Neural cell (in vitro differentiated cells): Measurements from ENCODE around the gene ACAP3. TPM values are rescaled to one million over a fixed set of nuclear protein-coding genes. Genes with fewer than 3 reads are reported as not detected.

Experiments used
- H2AFZ ChIP-seq: fragments of 200-600, 300-800 bp; sonication (generic), shearing (Covaris generic); 2 replicates; pipeline ENCODE4 v1.6.0; 2014; ENCODE audit warnings: low read depth, mild to moderate bottlenecking, antibody characterized with exemption, low read length, moderate library complexity
- H3F3A ChIP-seq: fragments of 200-600 bp; shearing (Covaris generic); 2 replicates; pipeline ENCODE4 v1.6.1; 2016; ENCODE audit warnings: mild to moderate bottlenecking, moderate library complexity, mixed read lengths, antibody characterized with exemption, low read length; ENCODE audit not compliant: insufficient read depth, poor library complexity, severe bottlenecking
- H3K27ac ChIP-seq: fragments of 200-600, 300-800 bp; sonication (generic), shearing (Covaris generic); 2 replicates; pipeline ENCODE4 v1.5.1; 2014; ENCODE audit warnings: mild to moderate bottlenecking, low read length, moderate library complexity
- H3K27me3 ChIP-seq: fragments of 300-800, 200-600 bp; sonication (generic), shearing (Covaris generic); 2 replicates; pipeline ENCODE4 v1.6.0; 2014; ENCODE audit warnings: mild to moderate bottlenecking, low read depth, low read length, moderate library complexity; ENCODE audit not compliant: insufficient read depth
- H3K36me3 ChIP-seq: fragments of 300-800, 200-600 bp; sonication (generic), shearing (Covaris generic); 2 replicates; pipeline ENCODE4 v1.5.1; 2014; ENCODE audit warnings: mild to moderate bottlenecking, antibody characterized with exemption, low read length, moderate library complexity; ENCODE audit not compliant: insufficient read depth
- H3K4me2 ChIP-seq: fragments of 300-800, 200-600 bp; sonication (generic), shearing (Covaris generic); 2 replicates; pipeline ENCODE4 v1.6.0; 2014; ENCODE audit warnings: mild to moderate bottlenecking, low read length
- H3K4me3 ChIP-seq: fragments of 300-800, 200-600 bp; sonication (generic), shearing (Covaris generic); 2 replicates; pipeline ENCODE4 v1.5.1; 2014; ENCODE audit warnings: mild to moderate bottlenecking, low read length, moderate library complexity
- H3K79me2 ChIP-seq: fragments of 200-600 bp; shearing (Covaris generic); replicated peaks from 2 replicates; pipeline ENCODE4 v1.6.0; 2014; ENCODE audit warnings: mild to moderate bottlenecking, low read length, moderate library complexity; ENCODE audit not compliant: insufficient read depth
- H3K9ac ChIP-seq: fragments of 300-800, 200-600 bp; sonication (generic), shearing (Covaris generic); 2 replicates; pipeline ENCODE4 v1.6.1; 2016; ENCODE audit warnings: mild to moderate bottlenecking, low read length, mixed read lengths
- H3K9me2 ChIP-seq: fragments of 200-600 bp; shearing (Covaris generic); 2 replicates; pipeline ENCODE4 v1.6.1; 2016; ENCODE audit warnings: mild to moderate bottlenecking, low read length, mixed read lengths; ENCODE audit not compliant: insufficient read depth
- H3K9me3 ChIP-seq: fragments of 200-600, 300-800 bp; sonication (generic), shearing (Covaris generic); 2 replicates; pipeline ENCODE4 v1.6.1; 2016; ENCODE audit warnings: mild to moderate bottlenecking, mixed run types, low read length, moderate library complexity, mixed read lengths
- H4K20me1 ChIP-seq: fragments of 200-600 bp; shearing (Covaris generic); 2 replicates; pipeline ENCODE4 v1.6.1; 2016; ENCODE audit warnings: mild to moderate bottlenecking, mixed run types; ENCODE audit not compliant: insufficient read depth
- EP300 ChIP-seq: fragments of 450-650 bp; conservative IDR thresholded peaks from 2 replicates; pipeline ENCODE4 v1.6.1; 2014; ENCODE audit warnings: antibody characterized with exemption, mild to moderate bottlenecking, moderate library complexity; ENCODE audit not compliant: poor library complexity, severe bottlenecking
- EZH2 ChIP-seq: fragments of 200-600, 300-800 bp; shearing (Covaris generic), sonication (generic); IDR thresholded peaks from 2 replicates; pipeline ENCODE4 v1.6.1; 2014; ENCODE audit warnings: antibody characterized with exemption, low read length, borderline replicate concordance, mild to moderate bottlenecking; ENCODE audit not compliant: insufficient read depth, poor library complexity, severe bottlenecking
- MXI1 ChIP-seq: fragments of 450-650 bp; conservative IDR thresholded peaks from 2 replicates; pipeline ENCODE4 v1.6.1; 2014; ENCODE audit warnings: antibody characterized with exemption, mild to moderate bottlenecking; ENCODE audit not compliant: poor library complexity, severe bottlenecking
- POLR2AphosphoS5 ChIP-seq: IDR thresholded peaks from 2 replicates; pipeline ENCODE4 v1.6.1; 2012
- RAD21 ChIP-seq: fragments of 450-650 bp; conservative IDR thresholded peaks from 2 replicates; pipeline ENCODE4 v1.6.1; 2014; ENCODE audit warnings: antibody characterized with exemption, mild to moderate bottlenecking, moderate library complexity
- SMC3 ChIP-seq: fragments of 450-650 bp; conservative IDR thresholded peaks from 2 replicates; pipeline ENCODE4 v1.6.1; 2014; ENCODE audit warnings: antibody characterized with exemption, mild to moderate bottlenecking, moderate library complexity; ENCODE audit not compliant: poor library complexity
- TAF1 ChIP-seq: IDR thresholded peaks from 2 replicates; pipeline ENCODE4 v1.6.1; 2012; ENCODE audit warnings: low read depth
- polyA plus RNA-seq: library from polyadenylated mRNA; depleted of rRNA; stranded (reverse); fragments of >200 nt; gene quantifications from 2 replicates; pipeline ENCODE4 v1.2.3, GENCODE V29; 2014
- TF ChIP-seq, protein P1 (sequence below): IDR thresholded peaks from 2 replicates; pipeline ENCODE4 v1.6.1; 2012; ENCODE audit warnings: borderline replicate concordance
- TF ChIP-seq, protein P2 (sequence below): fragments of 450-650 bp; IDR thresholded peaks from 2 replicates; pipeline ENCODE4 v1.5.1; 2014; ENCODE audit warnings: antibody characterized with exemption, mild to moderate bottlenecking, moderate library complexity; ENCODE audit not compliant: poor library complexity, severe bottlenecking

Gene ACAP3
- polyA plus RNA-seq, 1 donor from 2014 or later, result 186 TPM

DNA sequence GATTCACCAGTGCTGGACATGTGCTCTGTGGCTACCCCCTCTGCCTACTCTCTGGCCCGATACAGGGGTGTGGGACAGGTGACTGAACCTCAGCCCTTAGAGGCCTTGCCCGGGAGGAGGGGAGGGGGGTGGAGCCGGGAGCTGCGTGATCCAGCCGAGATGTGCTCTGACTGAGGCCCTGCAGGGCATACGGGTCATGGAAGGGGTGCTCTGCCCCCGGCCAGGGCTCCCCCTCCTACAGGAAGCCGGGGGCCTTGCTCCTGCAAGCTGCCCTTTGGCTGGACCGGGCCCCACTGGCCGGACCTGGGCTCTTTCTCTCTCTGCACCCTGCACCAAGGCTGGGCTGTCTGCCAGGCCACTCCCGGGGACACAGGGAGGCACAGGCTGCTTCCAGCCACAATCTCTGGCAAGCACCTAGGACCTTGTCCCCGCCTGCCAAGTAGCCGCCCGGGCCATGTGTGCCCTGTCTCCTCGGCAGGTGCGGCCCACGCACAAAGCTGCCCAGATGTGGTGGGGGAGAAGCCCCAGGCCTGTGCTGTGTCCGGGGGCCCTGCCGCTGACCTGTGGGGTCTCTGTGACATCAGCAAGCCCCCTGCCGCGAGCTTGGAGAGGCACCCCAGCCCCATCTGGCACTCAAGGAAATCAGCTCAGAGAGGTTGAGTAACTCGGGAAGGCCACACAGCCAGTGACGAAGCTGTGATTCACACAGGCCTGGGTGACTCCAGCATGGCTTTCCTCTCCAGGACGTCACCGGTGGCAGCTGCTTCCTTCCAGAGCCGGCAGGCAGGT, 26.0 kb downstream of the ACAP3 start:
- Histone ChIP-seq H3K4me2 (no peak overlapping the region), H3K27me3 (no peaks in the 10 kb centered on the region), H3K4me3 (no peak overlapping the region), H3K9me3 (no peaks in the 10 kb centered on the region), H2AFZ (no peak overlapping the region), H3F3A (no peaks in the 10 kb centered on the region), H4K20me1 (no peaks in the 10 kb centered on the region), H3K9ac (no peak overlapping the region), H3K79me2 (no peaks in the 10 kb centered on the region), H3K9me2 (no peaks in the 10 kb centered on the region), H3K27ac (no peak overlapping the region), H3K36me3 (no peaks in the 10 kb centered on the region)
- TF ChIP-seq MXI1 (no peak), RAD21 (no peak), SMC3 (no peak), EP300 (no peak), EZH2 (no peak), TAF1 (no peak), POLR2AphosphoS5 (no peak)
- TF ChIP-seq, protein P1, sequence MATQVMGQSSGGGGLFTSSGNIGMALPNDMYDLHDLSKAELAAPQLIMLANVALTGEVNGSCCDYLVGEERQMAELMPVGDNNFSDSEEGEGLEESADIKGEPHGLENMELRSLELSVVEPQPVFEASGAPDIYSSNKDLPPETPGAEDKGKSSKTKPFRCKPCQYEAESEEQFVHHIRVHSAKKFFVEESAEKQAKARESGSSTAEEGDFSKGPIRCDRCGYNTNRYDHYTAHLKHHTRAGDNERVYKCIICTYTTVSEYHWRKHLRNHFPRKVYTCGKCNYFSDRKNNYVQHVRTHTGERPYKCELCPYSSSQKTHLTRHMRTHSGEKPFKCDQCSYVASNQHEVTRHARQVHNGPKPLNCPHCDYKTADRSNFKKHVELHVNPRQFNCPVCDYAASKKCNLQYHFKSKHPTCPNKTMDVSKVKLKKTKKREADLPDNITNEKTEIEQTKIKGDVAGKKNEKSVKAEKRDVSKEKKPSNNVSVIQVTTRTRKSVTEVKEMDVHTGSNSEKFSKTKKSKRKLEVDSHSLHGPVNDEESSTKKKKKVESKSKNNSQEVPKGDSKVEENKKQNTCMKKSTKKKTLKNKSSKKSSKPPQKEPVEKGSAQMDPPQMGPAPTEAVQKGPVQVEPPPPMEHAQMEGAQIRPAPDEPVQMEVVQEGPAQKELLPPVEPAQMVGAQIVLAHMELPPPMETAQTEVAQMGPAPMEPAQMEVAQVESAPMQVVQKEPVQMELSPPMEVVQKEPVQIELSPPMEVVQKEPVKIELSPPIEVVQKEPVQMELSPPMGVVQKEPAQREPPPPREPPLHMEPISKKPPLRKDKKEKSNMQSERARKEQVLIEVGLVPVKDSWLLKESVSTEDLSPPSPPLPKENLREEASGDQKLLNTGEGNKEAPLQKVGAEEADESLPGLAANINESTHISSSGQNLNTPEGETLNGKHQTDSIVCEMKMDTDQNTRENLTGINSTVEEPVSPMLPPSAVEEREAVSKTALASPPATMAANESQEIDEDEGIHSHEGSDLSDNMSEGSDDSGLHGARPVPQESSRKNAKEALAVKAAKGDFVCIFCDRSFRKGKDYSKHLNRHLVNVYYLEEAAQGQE, result no peak
- TF ChIP-seq, protein P2, sequence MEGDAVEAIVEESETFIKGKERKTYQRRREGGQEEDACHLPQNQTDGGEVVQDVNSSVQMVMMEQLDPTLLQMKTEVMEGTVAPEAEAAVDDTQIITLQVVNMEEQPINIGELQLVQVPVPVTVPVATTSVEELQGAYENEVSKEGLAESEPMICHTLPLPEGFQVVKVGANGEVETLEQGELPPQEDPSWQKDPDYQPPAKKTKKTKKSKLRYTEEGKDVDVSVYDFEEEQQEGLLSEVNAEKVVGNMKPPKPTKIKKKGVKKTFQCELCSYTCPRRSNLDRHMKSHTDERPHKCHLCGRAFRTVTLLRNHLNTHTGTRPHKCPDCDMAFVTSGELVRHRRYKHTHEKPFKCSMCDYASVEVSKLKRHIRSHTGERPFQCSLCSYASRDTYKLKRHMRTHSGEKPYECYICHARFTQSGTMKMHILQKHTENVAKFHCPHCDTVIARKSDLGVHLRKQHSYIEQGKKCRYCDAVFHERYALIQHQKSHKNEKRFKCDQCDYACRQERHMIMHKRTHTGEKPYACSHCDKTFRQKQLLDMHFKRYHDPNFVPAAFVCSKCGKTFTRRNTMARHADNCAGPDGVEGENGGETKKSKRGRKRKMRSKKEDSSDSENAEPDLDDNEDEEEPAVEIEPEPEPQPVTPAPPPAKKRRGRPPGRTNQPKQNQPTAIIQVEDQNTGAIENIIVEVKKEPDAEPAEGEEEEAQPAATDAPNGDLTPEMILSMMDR, result no peak

DNA sequence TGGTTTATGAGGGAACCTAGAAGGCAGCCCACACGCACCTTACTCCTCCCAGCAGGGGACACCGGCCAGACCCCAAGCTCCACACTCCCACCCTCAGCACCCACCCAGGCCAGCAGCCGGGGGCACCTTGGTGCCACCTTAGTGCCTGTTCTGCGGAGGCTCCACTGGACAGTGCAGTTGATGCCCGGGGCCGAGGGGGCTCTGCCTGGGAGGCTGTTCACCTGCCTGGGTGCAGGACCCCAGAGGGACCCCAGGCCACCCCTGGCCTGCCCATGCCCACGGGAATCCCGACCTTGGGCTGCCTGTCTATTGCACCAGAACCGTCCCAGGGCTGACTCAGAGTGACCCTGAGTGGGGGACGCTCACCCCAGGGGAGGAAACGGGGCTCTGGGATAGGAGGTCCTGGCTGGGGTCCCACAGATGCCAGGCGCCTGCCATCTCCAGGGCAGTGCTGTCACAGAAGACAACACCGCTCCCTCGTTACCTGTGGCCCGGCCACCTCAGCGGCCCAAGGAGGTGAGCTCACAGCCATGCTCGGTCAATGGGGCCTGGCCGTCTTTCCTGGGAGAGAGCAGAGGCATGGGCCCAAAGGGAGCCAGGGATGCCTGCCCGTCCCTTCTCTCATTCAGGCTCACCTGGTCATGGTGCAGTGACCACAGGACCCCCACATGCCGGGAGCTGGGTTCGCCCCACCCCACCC, 26.8 kb downstream of the ACAP3 start:
- Histone ChIP-seq H3F3A (no peaks in the 10 kb centered on the region), H3K9me2 (no peaks in the 10 kb centered on the region), H3K9ac (no peak overlapping the region), H3K36me3 (no peaks in the 10 kb centered on the region), H2AFZ (no peak overlapping the region), H3K79me2 (no peaks in the 10 kb centered on the region), H3K27me3 (no peaks in the 10 kb centered on the region), H3K9me3 (no peaks in the 10 kb centered on the region), H4K20me1 (no peaks in the 10 kb centered on the region), H3K4me2 (no peak overlapping the region), H3K4me3 (no peak overlapping the region), H3K27ac (no peak overlapping the region)
- TF ChIP-seq TAF1, result no peak
- TF ChIP-seq, protein P1, result no peak
- TF ChIP-seq SMC3, result no peak
- TF ChIP-seq POLR2AphosphoS5, result no peak
- no peak for TF ChIP-seq EZH2
- no peak for TF ChIP-seq EP300
- TF ChIP-seq MXI1, result no peak
- TF ChIP-seq, protein P2, result no peak
- TF ChIP-seq RAD21, result no peak
